ENCODE data around the gene GSG1.

GSG1 gene

DNA sequence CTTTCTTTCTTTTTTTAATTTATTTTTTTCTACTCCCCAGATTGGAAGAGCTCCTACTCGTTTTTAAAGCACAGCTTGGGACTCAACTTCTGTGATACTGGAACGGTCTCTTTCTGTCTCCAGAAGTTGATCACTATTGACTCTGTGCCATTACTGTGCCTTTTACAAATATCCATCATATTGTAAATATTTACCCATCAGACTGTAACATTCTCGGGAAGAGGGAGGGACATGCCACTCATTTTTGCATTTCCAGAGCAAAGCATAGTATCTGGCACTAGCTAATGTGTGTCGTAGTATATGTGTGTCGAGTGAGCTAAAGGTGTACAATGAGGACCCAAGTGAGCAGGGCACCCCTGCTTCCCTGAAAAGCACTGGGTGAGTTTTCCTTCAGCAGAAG lies 24.0 kb upstream of the GSG1 start:
- Histone ChIP-seq H3K4me3 (no peak overlapping the region), H3K27ac (no peak overlapping the region), H3K4me1 (no peaks in the 10 kb centered on the region), H3K9me3 (no peaks in the 10 kb centered on the region), H3K27me3 (no peaks in the 10 kb centered on the region), H3K36me3 (no peaks in the 10 kb centered on the region)
- TF ChIP-seq CTCF (IDR thresholded peaks at IDR 0.05), result no peak
- DNase-seq, result no peak
- intact Hi-C loops (cut with DNase I; ENCODE audit: low total_unique reads), result no loop called here

DNA sequence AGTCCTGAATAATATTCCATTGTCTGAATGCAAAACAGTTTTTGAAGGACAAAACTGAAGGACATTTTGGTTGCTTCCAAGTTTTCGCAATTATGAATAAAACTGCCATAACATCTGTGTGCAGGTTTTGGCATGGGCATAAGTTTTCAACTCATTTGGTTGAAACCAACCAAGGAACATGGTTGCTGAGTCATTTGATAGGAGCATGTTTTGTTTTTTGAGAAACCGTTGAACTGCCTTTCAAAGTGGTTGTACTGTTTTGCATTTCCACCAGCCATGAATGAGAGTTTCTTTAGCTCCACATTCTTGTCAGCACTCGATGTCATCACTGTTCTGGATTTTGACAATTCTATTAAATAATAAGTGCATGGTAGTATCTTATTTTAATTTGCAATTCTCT lies 23.0 kb upstream of the GSG1 start:
- H3K9me3 ChIP-seq, result no peaks in the 10 kb centered on the region
- H3K4me3 ChIP-seq, result no peak overlapping the region
- TF ChIP-seq CTCF (IDR thresholded peaks at IDR 0.05), result no peak
- H3K36me3 ChIP-seq, result no peaks in the 10 kb centered on the region
- DNase-seq, result no peak
- intact Hi-C loops (cut with DNase I; ENCODE audit: low total_unique reads), result no loop called here
- H3K4me1 ChIP-seq, result no peaks in the 10 kb centered on the region
- no peaks in the 10 kb centered on the region for H3K27me3 ChIP-seq
- no peak overlapping the region for H3K27ac ChIP-seq

DNA sequence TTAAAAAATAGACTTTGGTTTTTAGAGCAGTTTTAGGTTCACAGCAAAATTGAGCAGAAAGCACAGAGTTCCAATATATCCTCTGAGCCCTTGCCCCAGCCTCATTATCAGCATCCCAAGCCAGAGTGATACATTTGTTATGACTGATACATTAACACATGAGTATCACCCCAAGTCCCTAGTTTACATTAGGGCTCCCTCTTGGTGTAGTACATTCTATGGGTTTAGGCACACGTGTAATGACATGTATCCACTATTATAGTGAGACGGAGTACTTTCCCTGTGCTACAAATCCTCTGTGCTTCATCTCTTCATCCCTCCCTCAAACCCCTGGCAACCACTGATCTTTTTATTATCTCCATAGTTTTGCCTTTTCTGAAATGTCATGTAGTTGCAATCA lies 22.5 kb upstream of the GSG1 start:
- no peaks in the 10 kb centered on the region for H3K27me3 ChIP-seq
- no peaks in the 10 kb centered on the region for H3K9me3 ChIP-seq
- no peaks in the 10 kb centered on the region for H3K4me1 ChIP-seq
- no peak overlapping the region for H3K27ac ChIP-seq
- TF ChIP-seq CTCF (IDR thresholded peaks at IDR 0.05), result no peak
- DNase-seq, result no peak
- intact Hi-C loops (cut with DNase I; ENCODE audit: low total_unique reads), result no loop called here
- H3K36me3 ChIP-seq, result no peaks in the 10 kb centered on the region
- no peak overlapping the region for H3K4me3 ChIP-seq

DNA sequence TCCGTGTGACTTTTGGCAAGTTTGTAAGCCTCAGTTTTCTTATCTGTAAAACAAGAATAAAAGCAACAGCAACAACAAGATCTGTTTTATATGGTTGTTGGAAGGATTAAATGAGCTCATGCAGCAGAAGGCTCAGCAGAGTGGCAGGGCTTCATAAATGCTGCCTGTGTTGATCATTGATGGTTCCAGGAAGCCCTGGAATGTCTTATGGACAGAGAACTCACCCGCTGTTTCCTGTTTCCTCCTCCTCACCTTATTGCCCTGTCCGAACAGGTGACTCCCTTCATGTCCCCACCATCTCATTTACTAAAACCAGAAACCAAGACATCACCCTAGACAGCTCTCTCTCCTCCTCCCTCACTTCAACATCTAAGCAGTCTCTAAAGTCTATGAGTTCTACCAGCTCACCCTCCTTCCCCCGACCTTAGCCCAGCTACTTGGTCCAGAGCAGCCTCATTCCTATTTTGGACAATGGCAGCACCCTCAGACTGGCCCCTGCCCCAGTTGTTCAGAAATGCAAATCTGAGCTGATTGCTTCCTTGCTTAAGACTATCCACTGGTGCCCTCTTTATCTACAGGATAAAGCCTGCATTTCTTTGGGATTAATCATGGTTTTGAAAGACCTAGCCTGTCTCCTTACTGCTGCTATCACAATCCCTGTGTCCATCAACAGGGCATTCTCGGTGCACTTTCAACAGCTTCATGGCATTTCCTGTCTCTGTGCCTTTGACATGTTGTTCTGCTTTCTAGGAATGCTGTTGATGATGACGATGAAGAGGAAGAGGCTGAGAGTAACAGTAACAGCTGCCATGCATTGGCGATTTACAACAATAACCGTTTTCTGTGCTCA lies 21.4 kb upstream of the GSG1 start:
- H3K9me3 ChIP-seq, result no peaks in the 10 kb centered on the region
- H3K4me3 ChIP-seq, result no peak overlapping the region
- no peaks in the 10 kb centered on the region for H3K27me3 ChIP-seq
- no peak for DNase-seq
- TF ChIP-seq CTCF (IDR thresholded peaks at IDR 0.05), result no peak
- no peak overlapping the region for H3K27ac ChIP-seq
- H3K4me1 ChIP-seq, result no peaks in the 10 kb centered on the region
- intact Hi-C loops (cut with DNase I; ENCODE audit: low total_unique reads), result no loop called here
- H3K36me3 ChIP-seq, result no peaks in the 10 kb centered on the region

DNA sequence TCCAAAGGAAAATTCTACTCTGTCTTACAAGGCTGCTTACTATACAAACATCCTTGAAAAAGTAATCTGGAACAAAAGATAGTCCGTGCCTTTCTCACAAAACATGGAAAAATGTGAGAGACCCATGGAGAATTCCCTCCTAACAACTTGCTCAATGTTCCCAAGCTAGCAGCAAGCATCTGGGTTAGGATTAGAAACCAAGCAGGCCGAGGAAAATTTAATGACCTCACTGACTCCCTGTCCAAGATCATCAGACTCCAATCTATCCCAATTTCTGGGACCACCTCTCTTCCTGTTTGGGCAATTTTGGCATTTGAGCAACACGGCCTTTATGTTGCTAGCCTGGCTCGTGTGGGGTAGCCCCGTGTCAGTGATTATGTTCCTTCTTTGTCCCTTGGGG lies 18.1 kb upstream of the GSG1 start:
- TF ChIP-seq CTCF (IDR thresholded peaks at IDR 0.05), result no peak
- Histone ChIP-seq H3K9me3 (no peaks in the 10 kb centered on the region), H3K27ac (no peak overlapping the region), H3K4me3 (no peak overlapping the region), H3K4me1 (no peaks in the 10 kb centered on the region), H3K27me3 (no peaks in the 10 kb centered on the region), H3K36me3 (no peaks in the 10 kb centered on the region)
- no peak for DNase-seq
- intact Hi-C loops (cut with DNase I; ENCODE audit: low total_unique reads), result no loop called here
